Adrenal gland (tissue), 5 donors: ENCODE measurements around the gene HMGXB3.
"Not testable (repeated sequence)": the region's sequence is repeated elsewhere in the genome, so short reads cannot be mapped to it uniquely, and the experiment has no call there.

Experiments used
- POLR2A ChIP-seq, 2 donors: fragments of 450-650 bp; IDR thresholded peaks; one replicate each; pipeline ENCODE4 v1.6.1; 2017; ENCODE audit warnings: antibody characterized with exemption in 2 of 2, mild to moderate bottlenecking in 2 of 2, moderate library complexity in 1 of 2
- TF ChIP-seq, protein P1 (sequence below), 6 experiments: fragments of 450-650 bp in 4 of 6; fragments of 200-600 bp in 2 of 6; sonication (generic) in 1 of 6; IDR thresholded peaks; 1 replicate in 5 of 6; 2 replicates in 1 of 6; pipeline versions ENCODE4 v1.5.1 to v1.8.0; 2016 to 2021; ENCODE audit warnings: antibody characterized with exemption in 6 of 6, mild to moderate bottlenecking in 2 of 6, moderate library complexity in 1 of 6
- donor health status: DM: no; HTN: no; CAD: no.

DNA sequence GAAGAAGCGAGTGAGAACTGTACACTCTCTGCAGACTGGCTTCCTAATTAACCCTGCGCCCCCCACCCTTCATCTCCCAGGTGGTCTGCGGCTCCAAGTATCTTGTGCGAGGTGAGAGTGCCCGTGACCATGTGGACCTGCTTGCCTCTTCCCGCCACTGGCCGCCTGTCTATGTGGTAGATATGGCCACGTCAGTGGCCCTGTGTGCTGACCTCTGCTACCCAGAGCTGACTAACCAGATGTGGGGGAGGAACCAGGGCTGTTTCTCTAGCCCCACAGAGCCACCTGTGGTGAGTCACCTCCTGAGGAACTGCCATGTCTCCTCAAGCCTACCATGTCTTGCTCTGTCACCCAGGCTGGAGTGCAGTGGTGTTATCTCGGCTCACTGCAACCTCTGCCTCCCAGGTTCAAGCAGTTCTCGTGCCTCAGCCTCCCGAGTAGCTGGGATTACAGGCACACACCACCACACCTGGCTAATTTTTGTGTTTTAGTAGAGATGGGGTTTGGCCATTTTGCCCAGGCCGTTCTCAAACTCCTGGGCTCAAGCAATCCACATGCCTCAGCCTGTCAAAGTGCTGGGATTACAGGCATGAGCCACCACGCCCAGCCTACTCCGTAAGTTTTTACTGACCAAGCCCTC is 49.8 kb downstream of the HMGXB3 start:
- TF ChIP-seq, protein P1, sequence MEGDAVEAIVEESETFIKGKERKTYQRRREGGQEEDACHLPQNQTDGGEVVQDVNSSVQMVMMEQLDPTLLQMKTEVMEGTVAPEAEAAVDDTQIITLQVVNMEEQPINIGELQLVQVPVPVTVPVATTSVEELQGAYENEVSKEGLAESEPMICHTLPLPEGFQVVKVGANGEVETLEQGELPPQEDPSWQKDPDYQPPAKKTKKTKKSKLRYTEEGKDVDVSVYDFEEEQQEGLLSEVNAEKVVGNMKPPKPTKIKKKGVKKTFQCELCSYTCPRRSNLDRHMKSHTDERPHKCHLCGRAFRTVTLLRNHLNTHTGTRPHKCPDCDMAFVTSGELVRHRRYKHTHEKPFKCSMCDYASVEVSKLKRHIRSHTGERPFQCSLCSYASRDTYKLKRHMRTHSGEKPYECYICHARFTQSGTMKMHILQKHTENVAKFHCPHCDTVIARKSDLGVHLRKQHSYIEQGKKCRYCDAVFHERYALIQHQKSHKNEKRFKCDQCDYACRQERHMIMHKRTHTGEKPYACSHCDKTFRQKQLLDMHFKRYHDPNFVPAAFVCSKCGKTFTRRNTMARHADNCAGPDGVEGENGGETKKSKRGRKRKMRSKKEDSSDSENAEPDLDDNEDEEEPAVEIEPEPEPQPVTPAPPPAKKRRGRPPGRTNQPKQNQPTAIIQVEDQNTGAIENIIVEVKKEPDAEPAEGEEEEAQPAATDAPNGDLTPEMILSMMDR (IDR thresholded peaks at IDR 0.05) = not testable (repeated sequence)
- not testable (repeated sequence) for TF ChIP-seq POLR2A (IDR thresholded peaks at IDR 0.05)
